WTC11 (cell line): ENCODE results near the gene ATXN8OS. TPM values are rescaled to one million over a fixed set of nuclear protein-coding genes. Genes with fewer than 3 reads are reported as not detected.

Source experiments
- ATAC-seq: fragments of 200-7000 bp; cut with Tn5 transposase; 2 replicates; pipeline ENCODE4 v1.10.0; 2021; ENCODE audit warnings: mild to moderate bottlenecking, moderate library complexity
- Bru-seq: library from RNA; stranded (reverse); fragments of 400-500 nt; gene quantifications from one replicate; lab custom pipeline; 2021; lab: Mats Ljungman, UMichigan
- CTCF ChIA-PET: fragments of 300-600 bp; sonication (Branson Sonifier 250); formaldehyde crosslinking; loops from one replicate; lab custom pipeline; 2021; ENCODE audit warnings: antibody characterized with exemption; lab: Charles Lee
- POLR2A ChIA-PET: fragments of 350-600 bp; sonication (Branson Sonifier 250); formaldehyde crosslinking; loops from one replicate; lab custom pipeline; 2021; ENCODE audit warnings: antibody characterized with exemption; lab: Charles Lee
- DNase-seq: peaks from one replicate; pipeline ENCODE4 v3.0.0; 2021; ENCODE audit warnings: low spot score
- H3K27ac Mint-ChIP-seq: 2 replicates; pipeline ENCODE4 v1.8.0; 2021; ENCODE audit warnings: mixed read lengths
- H3K27me3 Mint-ChIP-seq: 2 replicates; pipeline ENCODE4 v1.8.0; 2021; ENCODE audit warnings: low read depth, mild to moderate bottlenecking, moderate library complexity, mixed read lengths
- H3K36me3 Mint-ChIP-seq: 2 replicates; pipeline ENCODE4 v1.8.0; 2021; ENCODE audit warnings: mixed read lengths
- H3K4me1 Mint-ChIP-seq: 2 replicates; pipeline ENCODE4 v1.8.0; 2022; ENCODE audit warnings: mixed read lengths
- H3K4me3 Mint-ChIP-seq: 2 replicates; pipeline ENCODE4 v1.8.0; 2021; ENCODE audit warnings: mild to moderate bottlenecking, moderate library complexity, mixed read lengths
- H3K9me3 Mint-ChIP-seq: 2 replicates; pipeline ENCODE4 v1.8.0; 2021; ENCODE audit warnings: mixed read lengths
- E2F1 ChIP-seq: sonication (generic); formaldehyde crosslinking; IDR thresholded peaks from 2 replicates; pipeline ENCODE4 v1.8.0; 2022; ENCODE audit warnings: mild to moderate bottlenecking, missing genetic modification reagents
- ESRRA ChIP-seq: sonication (generic); formaldehyde crosslinking; IDR thresholded peaks from 2 replicates; pipeline ENCODE4 v1.8.1; 2022; ENCODE audit warnings: mild to moderate bottlenecking, missing genetic modification reagents, borderline replicate concordance
- IRF1 ChIP-seq: sonication (generic); formaldehyde crosslinking; IDR thresholded peaks from 2 replicates; pipeline ENCODE4 v1.8.0; 2023; ENCODE audit warnings: missing genetic modification reagents
- MAX ChIP-seq: sonication (generic); formaldehyde crosslinking; IDR thresholded peaks from 2 replicates; pipeline ENCODE4 v1.8.0; 2022; ENCODE audit warnings: mild to moderate bottlenecking, missing genetic modification reagents
- MYBL2 ChIP-seq: sonication (generic); formaldehyde crosslinking; IDR thresholded peaks from 2 replicates; pipeline ENCODE4 v1.8.1; 2023; ENCODE audit warnings: mild to moderate bottlenecking, moderate library complexity, missing genetic modification reagents
- NFYB ChIP-seq: sonication (generic); formaldehyde crosslinking; conservative IDR thresholded peaks from 2 replicates; pipeline ENCODE4 v1.8.0; 2022; ENCODE audit warnings: low read depth, missing genetic modification reagents
- PRRX2 ChIP-seq: fragments of 250-450 bp; sonication (Bioruptor Pico); IDR thresholded peaks from 2 replicates; pipeline ENCODE4 v1.8.0; 2021; ENCODE audit warnings: mild to moderate bottlenecking
- TCF7 ChIP-seq: sonication (generic); formaldehyde crosslinking; IDR thresholded peaks from 2 replicates; pipeline ENCODE4 v1.8.0; 2022; ENCODE audit warnings: mild to moderate bottlenecking, low read depth, missing genetic modification reagents, moderate library complexity
- TP53 ChIP-seq: sonication (generic); formaldehyde crosslinking; IDR thresholded peaks from 2 replicates; pipeline ENCODE4 v1.8.1; 2023; ENCODE audit warnings: mild to moderate bottlenecking, missing genetic modification reagents
- long read RNA-seq, 3 experiments: library from RNA in 1 of 3; library from capped mRNA in 1 of 3; library from polyadenylated mRNA in 1 of 3; unstranded in 2 of 3; stranded (forward) in 1 of 3; transcript quantifications; one replicate each; pipeline ENCODE4 v2.0.0, GENCODE V29; 2021
- total RNA-seq: library from RNA; stranded (reverse); gene quantifications from 3 replicates; pipeline ENCODE4 v1.2.3, GENCODE V29; 2021
- TF ChIP-seq, protein P1 (sequence below): fragments of 250-450 bp; sonication (Bioruptor Pico); conservative IDR thresholded peaks from 2 replicates; pipeline ENCODE4 v1.9.0; 2021; ENCODE audit warnings: mild to moderate bottlenecking
- TF ChIP-seq, protein P2 (sequence below): sonication (generic); formaldehyde crosslinking; IDR thresholded peaks from 2 replicates; pipeline ENCODE4 v1.8.1; 2022; ENCODE audit warnings: mild to moderate bottlenecking, missing genetic modification reagents, moderate library complexity, borderline replicate concordance
- TF ChIP-seq, protein P3 (sequence below): sonication (generic); formaldehyde crosslinking; IDR thresholded peaks from 2 replicates; pipeline ENCODE4 v1.8.1; 2023; ENCODE audit warnings: mild to moderate bottlenecking, missing genetic modification reagents
- TF ChIP-seq, protein P4 (sequence below): sonication (generic); formaldehyde crosslinking; IDR thresholded peaks from 2 replicates; pipeline ENCODE4 v1.8.1; 2022; ENCODE audit warnings: low read depth, mild to moderate bottlenecking, moderate library complexity, missing genetic modification reagents, borderline replicate concordance

ATXN8OS gene
- total RNA-seq (not detected in 3 replicates), Bru-seq, nascent RNA (not detected)
- long read RNA-seq, experiment 1, result 0 reads
- long read RNA-seq, experiment 2, result 0 reads
- long read RNA-seq, experiment 3, result 0 reads

DNA sequence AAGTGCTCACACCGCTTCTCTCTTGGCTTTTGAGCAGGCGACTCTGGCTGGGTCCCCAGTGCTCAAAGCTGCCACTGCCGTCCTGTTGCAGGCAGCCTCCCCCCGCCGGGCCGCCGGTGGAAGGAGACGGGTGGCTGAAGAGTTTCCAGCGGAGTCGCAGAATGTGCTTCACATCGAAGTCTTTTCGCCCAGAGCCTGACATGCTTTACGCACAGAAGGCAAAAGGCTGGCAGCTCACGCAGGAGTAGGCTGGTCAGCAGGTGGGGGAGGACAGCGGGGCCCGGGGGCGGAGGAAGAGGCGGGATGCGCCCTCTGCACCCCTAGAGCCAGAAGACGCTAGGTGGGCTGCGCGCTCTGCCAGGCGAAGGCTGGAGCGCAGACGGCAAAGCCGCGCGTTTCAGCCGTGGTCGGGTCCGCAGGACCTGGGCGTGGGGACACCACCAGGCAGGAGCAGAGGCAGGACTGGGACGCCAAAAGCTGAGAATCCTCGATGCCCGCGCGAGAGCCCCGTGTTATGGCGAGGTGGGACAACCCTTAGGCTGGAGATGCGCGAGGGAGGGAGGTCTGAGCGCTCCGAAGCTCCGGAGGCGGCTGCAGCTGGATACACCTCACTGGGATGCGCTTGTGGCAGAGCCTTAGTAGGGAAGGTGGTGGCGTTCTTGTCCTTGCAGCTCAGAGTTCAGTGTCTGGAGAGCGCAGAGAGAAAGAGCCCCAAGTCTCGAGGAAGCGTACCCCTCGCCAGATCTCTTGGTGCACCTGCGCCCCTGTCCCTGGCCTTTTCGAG lies at the start of gene ATXN8OS:
TSS of gene ATXN8OS (plus strand) at position 329 of the 784 bp plus-strand sequence.
- ChIA-PET POLR2A (no interaction called here), CTCF (interaction anchor here (2.2 kb wide), 1 partner anchor 9 kb away, joined by 8 read pairs; no protein-coding TSS in a partner anchor)
- Mint-ChIP-seq H3K36me3 (no peaks in the 10 kb centered on the region), H3K27ac (no peak within 1 kb of the TSS), H3K4me1 (peaks cover 6% of the 10 kb centered on the region; the same call in 1 of the 2 replicates), H3K27me3 (peaks cover 36% of the 10 kb centered on the region), H3K4me3 (peak within 1 kb of the TSS; percentile 72), H3K9me3 (no peaks in the 10 kb centered on the region)
- TF ChIP-seq NFYB (CRISPR knock-in tag) (no peak), TCF7 (CRISPR knock-in tag) (no peak), TP53 (CRISPR knock-in tag) (0 out of 2 replicates have a peak, but pooled peaks have one; percentile 27), MAX (CRISPR knock-in tag) (peak; percentile 62; the same call in 1 of the 2 replicates)
- peak; percentile 87 for ATAC-seq
- DNase-seq, result peak; percentile 40

GRCh38 chr13:70080012-70080411 lies 27.6 kb upstream of the ATXN8OS start:
- ATAC-seq (no peak), DNase-seq (no peak)
- no peaks in the 10 kb centered on the region for H3K4me1 Mint-ChIP-seq
- H3K27ac Mint-ChIP-seq, result no peak overlapping the region
- H3K27me3 Mint-ChIP-seq, result no peaks in the 10 kb centered on the region
- TF ChIP-seq E2F1 (CRISPR knock-in tag) (no peak), ESRRA (no peak), PRRX2 (CRISPR knock-in tag) (no peak), MYBL2 (no peak), IRF1 (CRISPR knock-in tag) (no peak)
- TF ChIP-seq, protein P1, sequence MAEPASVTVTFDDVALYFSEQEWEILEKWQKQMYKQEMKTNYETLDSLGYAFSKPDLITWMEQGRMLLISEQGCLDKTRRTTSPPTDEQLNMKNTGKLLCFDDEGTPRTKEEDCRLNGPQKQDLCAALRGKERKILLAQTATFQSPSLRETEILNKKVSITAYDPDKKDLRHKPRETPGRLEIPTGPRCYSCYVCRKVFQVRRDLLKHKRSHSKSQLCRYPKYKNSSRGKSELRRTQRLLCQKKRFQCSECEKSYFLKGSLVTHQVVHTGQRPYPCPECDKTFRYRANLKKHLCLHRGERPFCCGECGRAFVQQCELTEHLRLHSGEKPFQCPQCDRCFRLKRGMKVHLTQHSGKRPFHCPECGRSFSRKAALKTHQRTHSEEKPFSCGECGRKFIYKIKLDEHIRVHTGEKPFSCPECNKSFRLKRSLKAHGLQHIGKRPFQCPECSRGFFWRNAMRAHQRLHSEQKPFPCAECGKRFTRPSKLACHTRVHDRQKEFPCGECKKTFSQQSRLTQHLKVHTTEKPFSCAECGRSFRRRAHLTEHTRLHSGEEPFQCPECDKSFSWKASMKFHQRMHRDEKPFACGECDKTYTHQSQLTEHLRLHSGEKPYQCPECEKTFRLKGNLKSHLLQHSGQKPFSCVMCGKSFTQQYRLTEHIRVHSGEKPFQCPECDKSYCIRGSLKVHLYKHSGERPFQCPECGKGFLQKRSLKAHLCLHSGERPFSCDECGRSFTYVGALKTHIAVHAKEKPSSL, result no peak
- TF ChIP-seq, protein P2, sequence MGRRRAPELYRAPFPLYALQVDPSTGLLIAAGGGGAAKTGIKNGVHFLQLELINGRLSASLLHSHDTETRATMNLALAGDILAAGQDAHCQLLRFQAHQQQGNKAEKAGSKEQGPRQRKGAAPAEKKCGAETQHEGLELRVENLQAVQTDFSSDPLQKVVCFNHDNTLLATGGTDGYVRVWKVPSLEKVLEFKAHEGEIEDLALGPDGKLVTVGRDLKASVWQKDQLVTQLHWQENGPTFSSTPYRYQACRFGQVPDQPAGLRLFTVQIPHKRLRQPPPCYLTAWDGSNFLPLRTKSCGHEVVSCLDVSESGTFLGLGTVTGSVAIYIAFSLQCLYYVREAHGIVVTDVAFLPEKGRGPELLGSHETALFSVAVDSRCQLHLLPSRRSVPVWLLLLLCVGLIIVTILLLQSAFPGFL, result no peak
- TF ChIP-seq, protein P3, sequence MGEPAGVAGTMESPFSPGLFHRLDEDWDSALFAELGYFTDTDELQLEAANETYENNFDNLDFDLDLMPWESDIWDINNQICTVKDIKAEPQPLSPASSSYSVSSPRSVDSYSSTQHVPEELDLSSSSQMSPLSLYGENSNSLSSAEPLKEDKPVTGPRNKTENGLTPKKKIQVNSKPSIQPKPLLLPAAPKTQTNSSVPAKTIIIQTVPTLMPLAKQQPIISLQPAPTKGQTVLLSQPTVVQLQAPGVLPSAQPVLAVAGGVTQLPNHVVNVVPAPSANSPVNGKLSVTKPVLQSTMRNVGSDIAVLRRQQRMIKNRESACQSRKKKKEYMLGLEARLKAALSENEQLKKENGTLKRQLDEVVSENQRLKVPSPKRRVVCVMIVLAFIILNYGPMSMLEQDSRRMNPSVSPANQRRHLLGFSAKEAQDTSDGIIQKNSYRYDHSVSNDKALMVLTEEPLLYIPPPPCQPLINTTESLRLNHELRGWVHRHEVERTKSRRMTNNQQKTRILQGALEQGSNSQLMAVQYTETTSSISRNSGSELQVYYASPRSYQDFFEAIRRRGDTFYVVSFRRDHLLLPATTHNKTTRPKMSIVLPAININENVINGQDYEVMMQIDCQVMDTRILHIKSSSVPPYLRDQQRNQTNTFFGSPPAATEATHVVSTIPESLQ (CRISPR knock-in tag), result no peak
- TF ChIP-seq, protein P4, sequence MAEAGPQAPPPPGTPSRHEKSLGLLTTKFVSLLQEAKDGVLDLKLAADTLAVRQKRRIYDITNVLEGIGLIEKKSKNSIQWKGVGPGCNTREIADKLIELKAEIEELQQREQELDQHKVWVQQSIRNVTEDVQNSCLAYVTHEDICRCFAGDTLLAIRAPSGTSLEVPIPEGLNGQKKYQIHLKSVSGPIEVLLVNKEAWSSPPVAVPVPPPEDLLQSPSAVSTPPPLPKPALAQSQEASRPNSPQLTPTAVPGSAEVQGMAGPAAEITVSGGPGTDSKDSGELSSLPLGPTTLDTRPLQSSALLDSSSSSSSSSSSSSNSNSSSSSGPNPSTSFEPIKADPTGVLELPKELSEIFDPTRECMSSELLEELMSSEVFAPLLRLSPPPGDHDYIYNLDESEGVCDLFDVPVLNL (CRISPR knock-in tag), result no peak
- ChIA-PET POLR2A (no interaction called here), CTCF (no interaction called here)
- H3K4me3 Mint-ChIP-seq, result no peak overlapping the region
- no peaks in the 10 kb centered on the region for H3K36me3 Mint-ChIP-seq
- H3K9me3 Mint-ChIP-seq, result no peaks in the 10 kb centered on the region; the same call in 1 of the 2 replicates
